ENCODE data around the gene DOCK10.

Gene DOCK10

GRCh38 chr2:224869601-224870233 is 172.6 kb downstream of the DOCK10 start:
- no peak for FAIRE-seq

- FAIRE-seq = no peak
Measured at GRCh38 chr2:224865016-224865415, 177.3 kb downstream of the DOCK10 start.

GRCh38 chr2:224861266-224861665 is 181.0 kb downstream of the DOCK10 start:
- FAIRE-seq = no peak

GRCh38 chr2:224860786-224861185 is 181.5 kb downstream of the DOCK10 start:
- no peak for FAIRE-seq

- no peak for FAIRE-seq
Measured at GRCh38 chr2:224851811-224852210, 190.5 kb downstream of the DOCK10 start.

GRCh38 chr2:224850081-224850480 is 192.2 kb downstream of the DOCK10 start:
- no peak for FAIRE-seq

- no peak for FAIRE-seq
Measured at GRCh38 chr2:224849264-224849663, 193.0 kb downstream of the DOCK10 start.

GRCh38 chr2:224847961-224848850 is 194.1 kb downstream of the DOCK10 start:
- no peak for FAIRE-seq

- no peak for FAIRE-seq
Measured at GRCh38 chr2:224847381-224847780, 194.9 kb downstream of the DOCK10 start.

GRCh38 chr2:224846686-224847085 is 195.6 kb downstream of the DOCK10 start:
- no peak for FAIRE-seq

GRCh38 chr2:224846161-224846560 is 196.1 kb downstream of the DOCK10 start:
- no peak for FAIRE-seq

GRCh38 chr2:224843141-224843540 is 199.1 kb downstream of the DOCK10 start:
- FAIRE-seq = no peak

- FAIRE-seq = no peak
Measured at GRCh38 chr2:224841910-224842309, 200.4 kb downstream of the DOCK10 start.

GRCh38 chr2:224838335-224838734 is 203.9 kb downstream of the DOCK10 start:
- FAIRE-seq = no peak

GRCh38 chr2:224837558-224837957 is 204.7 kb downstream of the DOCK10 start:
- FAIRE-seq = no peak

- FAIRE-seq = no peak
Measured at GRCh38 chr2:224837066-224837465, 205.2 kb downstream of the DOCK10 start.

GRCh38 chr2:224836263-224836662 is 206.0 kb downstream of the DOCK10 start:
- no peak for FAIRE-seq

GRCh38 chr2:224835405-224835804 is 206.9 kb downstream of the DOCK10 start:
- no peak for FAIRE-seq

GRCh38 chr2:224833986-224834385 is 208.3 kb downstream of the DOCK10 start:
- no peak for FAIRE-seq

GRCh38 chr2:224832207-224832606 is 210.1 kb downstream of the DOCK10 start:
- FAIRE-seq = no peak

- FAIRE-seq = no peak
Measured at GRCh38 chr2:224831530-224831929, 210.7 kb downstream of the DOCK10 start.

- FAIRE-seq = no peak
Measured at GRCh38 chr2:224820283-224820991, 221.8 kb downstream of the DOCK10 start.

- FAIRE-seq = no peak
Measured at GRCh38 chr2:224819075-224819474, 223.2 kb downstream of the DOCK10 start.

- FAIRE-seq = no peak
Measured at GRCh38 chr2:224817676-224818075, 224.6 kb downstream of the DOCK10 start.

Measured in A204.1 (cell line).